ENCODE data around the gene SAMD13. TPM values are rescaled to one million over a fixed set of nuclear protein-coding genes. Genes with fewer than 3 reads are reported as not detected.

The SAMD13 gene, protein sequence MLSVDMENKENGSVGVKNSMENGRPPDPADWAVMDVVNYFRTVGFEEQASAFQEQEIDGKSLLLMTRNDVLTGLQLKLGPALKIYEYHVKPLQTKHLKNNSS
- total RNA-seq, result 1 to 10 TPM; 2.1 to 3.1 (median 2.6) TPM

DNA sequence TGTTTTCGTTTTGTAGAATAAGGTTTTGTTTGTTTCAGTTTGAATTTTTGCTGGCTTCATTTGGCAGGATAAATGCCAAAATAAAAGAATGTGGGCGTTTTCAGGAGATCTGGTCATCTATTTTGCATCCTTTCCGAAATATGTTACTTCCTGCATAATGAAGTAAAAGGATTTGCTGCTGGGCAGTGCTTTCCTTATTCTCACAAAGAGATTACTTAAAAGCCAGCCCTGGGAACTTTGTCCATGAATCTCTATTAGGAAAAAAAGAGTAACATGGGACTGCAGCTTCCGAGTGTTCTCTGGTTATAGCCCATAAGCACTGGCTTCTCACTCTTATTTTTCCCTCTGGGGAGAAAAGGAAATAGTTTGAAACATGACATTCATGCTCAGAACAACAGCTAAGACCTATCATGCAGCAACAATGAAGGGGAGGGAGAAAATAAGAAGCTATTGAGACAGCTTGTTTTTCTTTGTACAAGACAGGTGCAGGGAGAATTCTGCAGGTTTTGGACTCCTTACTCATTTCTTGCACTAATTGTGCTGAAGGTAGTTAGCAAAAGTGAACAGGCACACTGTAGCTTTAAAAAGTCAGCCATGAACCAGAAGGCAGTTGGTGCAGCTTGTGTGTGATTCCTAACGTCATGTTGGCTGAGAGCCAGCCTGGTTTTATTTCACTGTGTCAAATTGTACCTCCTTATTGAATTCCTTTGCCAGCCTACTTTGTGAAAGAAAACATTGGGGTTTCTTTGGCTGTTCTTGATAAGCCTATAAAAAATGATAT lies at the start of gene SAMD13:
Gene SAMD13 (plus strand): TSS at position 705 of the 781 bp plus-strand sequence. CDS start 1,527 bp downstream, outside the sequence.
- no peak for TF ChIP-seq POLR2A (IDR thresholded peaks at IDR 0.05)
- TF ChIP-seq, protein P1, sequence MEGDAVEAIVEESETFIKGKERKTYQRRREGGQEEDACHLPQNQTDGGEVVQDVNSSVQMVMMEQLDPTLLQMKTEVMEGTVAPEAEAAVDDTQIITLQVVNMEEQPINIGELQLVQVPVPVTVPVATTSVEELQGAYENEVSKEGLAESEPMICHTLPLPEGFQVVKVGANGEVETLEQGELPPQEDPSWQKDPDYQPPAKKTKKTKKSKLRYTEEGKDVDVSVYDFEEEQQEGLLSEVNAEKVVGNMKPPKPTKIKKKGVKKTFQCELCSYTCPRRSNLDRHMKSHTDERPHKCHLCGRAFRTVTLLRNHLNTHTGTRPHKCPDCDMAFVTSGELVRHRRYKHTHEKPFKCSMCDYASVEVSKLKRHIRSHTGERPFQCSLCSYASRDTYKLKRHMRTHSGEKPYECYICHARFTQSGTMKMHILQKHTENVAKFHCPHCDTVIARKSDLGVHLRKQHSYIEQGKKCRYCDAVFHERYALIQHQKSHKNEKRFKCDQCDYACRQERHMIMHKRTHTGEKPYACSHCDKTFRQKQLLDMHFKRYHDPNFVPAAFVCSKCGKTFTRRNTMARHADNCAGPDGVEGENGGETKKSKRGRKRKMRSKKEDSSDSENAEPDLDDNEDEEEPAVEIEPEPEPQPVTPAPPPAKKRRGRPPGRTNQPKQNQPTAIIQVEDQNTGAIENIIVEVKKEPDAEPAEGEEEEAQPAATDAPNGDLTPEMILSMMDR (IDR thresholded peaks at IDR 0.05), result no peak
- TF ChIP-seq POLR2AphosphoS5 (IDR thresholded peaks at IDR 0.05), result no peak
- H3K36me3 ChIP-seq, result no peaks in the 10 kb centered on the region
- H3K4me3 ChIP-seq, result peak within 1 kb of the TSS; percentile 25 to 57 (median 42)
- intact Hi-C loops (cut with DNase I; ENCODE audit: low total_unique reads), result no loop called here
- no peaks in the 10 kb centered on the region for H3K27me3 ChIP-seq
- H3K27ac ChIP-seq, result peak within 1 kb of the TSS; percentile 75 to 93
- H3K9me3 ChIP-seq, result no peaks in the 10 kb centered on the region
- peaks cover 0 to 4% of the 10 kb centered on the region in 2 donors for H3K4me1 ChIP-seq
- peak; percentile 55 to 64 for DNase-seq (ENCODE audit: low spot score in 2 of 2)

DNA sequence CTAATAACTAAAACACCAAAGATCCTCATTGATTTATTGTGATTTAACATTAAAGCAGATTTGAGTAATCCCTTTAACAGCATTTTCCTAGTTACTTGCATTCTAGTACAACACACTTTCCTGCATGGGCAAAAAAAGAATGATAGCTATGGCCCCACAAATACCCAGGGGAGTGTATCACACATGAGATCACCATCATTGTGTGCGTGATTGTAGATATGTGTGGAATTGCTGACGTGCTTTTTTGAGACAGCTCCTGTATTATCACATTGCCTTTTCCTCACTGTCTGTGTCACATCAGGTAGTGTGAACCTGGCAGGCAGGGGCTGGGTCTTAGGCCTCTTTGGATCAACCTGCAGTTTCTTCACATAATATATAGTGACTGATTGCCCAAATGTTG lies 48.5 kb upstream of the SAMD13 start:
- DNase-seq (ENCODE audit: low spot score in 2 of 2), result no peak
- intact Hi-C loops (cut with DNase I; ENCODE audit: low total_unique reads), result no loop called here
- no peaks in the 10 kb centered on the region for H3K27me3 ChIP-seq
- peaks cover 0 to 6% of the 10 kb centered on the region in 2 donors for H3K9me3 ChIP-seq
- no peak overlapping the region for H3K27ac ChIP-seq
- no peaks in the 10 kb centered on the region for H3K36me3 ChIP-seq
- no peak overlapping the region for H3K4me3 ChIP-seq
- no peaks in the 10 kb centered on the region for H3K4me1 ChIP-seq
- TF ChIP-seq, protein P1 (IDR thresholded peaks at IDR 0.05), result no peak
- no peak for TF ChIP-seq POLR2A (IDR thresholded peaks at IDR 0.05)
- no peak for TF ChIP-seq POLR2AphosphoS5 (IDR thresholded peaks at IDR 0.05)

DNA sequence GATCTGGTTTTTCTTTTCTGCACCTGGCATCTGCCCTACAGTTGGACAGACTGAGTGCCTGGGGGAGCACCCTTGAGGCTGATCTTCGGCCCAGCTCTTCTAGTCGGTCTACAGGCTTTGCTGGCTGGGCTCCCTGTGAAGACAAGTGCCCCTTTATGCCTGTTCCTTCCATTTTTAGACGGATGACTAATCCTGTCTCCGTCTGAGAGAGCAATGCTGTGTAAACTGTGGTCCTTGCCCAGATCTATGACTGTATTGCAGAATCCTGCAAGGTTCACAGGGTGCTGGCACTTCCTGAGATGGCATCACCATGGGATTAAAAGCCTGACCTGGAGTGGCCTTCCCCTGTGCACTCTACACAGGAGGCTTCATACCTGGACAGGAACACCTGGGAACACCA lies 47.6 kb upstream of the SAMD13 start:
- Histone ChIP-seq H3K27ac (peak overlapping the region in 1 of 2 donors; percentile 4), H3K27me3 (no peaks in the 10 kb centered on the region), H3K36me3 (no peaks in the 10 kb centered on the region), H3K4me1 (no peaks in the 10 kb centered on the region), H3K9me3 (peaks cover 0 to 6% of the 10 kb centered on the region in 2 donors), H3K4me3 (no peak overlapping the region)
- intact Hi-C loops (cut with DNase I; ENCODE audit: low total_unique reads), result no loop called here
- DNase-seq (ENCODE audit: low spot score in 2 of 2), result peak in 1 of 2 donors; percentile 49
- TF ChIP-seq, protein P1 (IDR thresholded peaks at IDR 0.05), result no peak
- TF ChIP-seq POLR2AphosphoS5 (IDR thresholded peaks at IDR 0.05), result peak in 1 of 3 donors; percentile 24
- no peak for TF ChIP-seq POLR2A (IDR thresholded peaks at IDR 0.05)

DNA sequence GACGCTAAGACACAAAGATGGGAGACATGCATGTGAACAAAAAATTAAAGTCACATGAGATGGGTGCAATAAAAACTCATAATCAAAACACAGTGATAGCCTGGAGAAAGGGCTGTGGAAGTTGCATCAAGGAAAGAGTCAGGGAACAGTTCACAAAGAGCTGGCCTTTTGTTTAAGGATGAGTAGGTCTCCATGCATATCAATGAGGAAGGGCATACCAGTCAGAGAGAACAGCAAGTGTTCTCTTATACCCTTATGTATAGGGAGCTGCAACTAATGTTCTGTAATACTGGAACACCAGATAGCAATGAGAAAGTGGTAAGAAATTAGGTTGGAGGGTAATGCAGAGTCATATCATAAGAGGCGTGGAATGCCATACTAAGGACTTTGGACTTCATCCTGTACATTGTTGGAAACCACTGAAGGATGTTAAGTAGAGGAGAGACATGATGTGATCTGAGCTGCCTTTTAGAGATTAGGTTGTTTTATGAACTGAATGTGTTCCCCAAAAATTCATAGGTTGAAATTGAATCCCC lies 46.7 kb upstream of the SAMD13 start:
- Histone ChIP-seq H3K4me1 (no peaks in the 10 kb centered on the region), H3K36me3 (no peaks in the 10 kb centered on the region), H3K27ac (no peak overlapping the region), H3K27me3 (no peaks in the 10 kb centered on the region), H3K9me3 (peaks cover 0 to 6% of the 10 kb centered on the region in 2 donors), H3K4me3 (no peak overlapping the region)
- TF ChIP-seq POLR2A (IDR thresholded peaks at IDR 0.05), result no peak
- TF ChIP-seq, protein P1 (IDR thresholded peaks at IDR 0.05), result no peak
- TF ChIP-seq POLR2AphosphoS5 (IDR thresholded peaks at IDR 0.05), result no peak
- no peak for DNase-seq (ENCODE audit: low spot score in 2 of 2)
- intact Hi-C loops (cut with DNase I; ENCODE audit: low total_unique reads), result no loop called here

DNA sequence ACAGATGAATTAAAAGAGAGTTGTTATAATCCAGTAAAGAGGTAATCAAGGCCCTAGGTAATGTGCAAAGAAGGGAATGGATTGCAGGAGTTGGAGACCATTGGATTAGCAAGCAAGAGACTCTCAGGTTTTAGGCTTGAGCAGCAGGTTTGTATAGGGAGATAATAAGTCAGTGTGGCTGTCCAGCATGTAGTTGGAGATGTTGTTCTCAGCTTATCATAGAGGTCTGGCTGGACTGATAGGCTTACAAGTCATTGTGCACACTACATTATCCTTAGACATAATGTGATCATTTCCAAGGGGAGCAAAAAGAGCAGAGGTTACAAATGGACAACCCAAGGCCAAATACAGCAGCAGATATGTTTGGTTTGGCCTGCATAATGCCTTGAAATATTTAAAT lies 45.9 kb upstream of the SAMD13 start:
- Histone ChIP-seq H3K27ac (no peak overlapping the region), H3K9me3 (peaks cover 0 to 6% of the 10 kb centered on the region in 2 donors), H3K4me3 (no peak overlapping the region), H3K36me3 (no peaks in the 10 kb centered on the region), H3K27me3 (no peaks in the 10 kb centered on the region), H3K4me1 (no peaks in the 10 kb centered on the region)
- TF ChIP-seq, protein P1 (IDR thresholded peaks at IDR 0.05), result no peak
- TF ChIP-seq POLR2AphosphoS5 (IDR thresholded peaks at IDR 0.05), result no peak
- no peak for TF ChIP-seq POLR2A (IDR thresholded peaks at IDR 0.05)
- DNase-seq (ENCODE audit: low spot score in 2 of 2), result no peak
- intact Hi-C loops (cut with DNase I; ENCODE audit: low total_unique reads), result no loop called here
